WTC11 (cell line): ENCODE measurements around the gene ZBTB47. TPM values are rescaled to one million over a fixed set of nuclear protein-coding genes. Genes with fewer than 3 reads are reported as not detected.

Source experiments
- ATAC-seq: fragments of 200-7000 bp; cut with Tn5 transposase; 2 replicates; pipeline ENCODE4 v1.10.0; 2021; ENCODE audit warnings: mild to moderate bottlenecking, moderate library complexity
- CTCF ChIA-PET: fragments of 300-600 bp; sonication (Branson Sonifier 250); formaldehyde crosslinking; loops from one replicate; lab custom pipeline; 2021; ENCODE audit warnings: antibody characterized with exemption; lab: Charles Lee
- POLR2A ChIA-PET: fragments of 350-600 bp; sonication (Branson Sonifier 250); formaldehyde crosslinking; loops from one replicate; lab custom pipeline; 2021; ENCODE audit warnings: antibody characterized with exemption; lab: Charles Lee
- DNase-seq: peaks from one replicate; pipeline ENCODE4 v3.0.0; 2021; ENCODE audit warnings: low spot score
- H3K27ac Mint-ChIP-seq: 2 replicates; pipeline ENCODE4 v1.8.0; 2021; ENCODE audit warnings: mixed read lengths
- H3K27me3 Mint-ChIP-seq: 2 replicates; pipeline ENCODE4 v1.8.0; 2021; ENCODE audit warnings: low read depth, mild to moderate bottlenecking, moderate library complexity, mixed read lengths
- H3K36me3 Mint-ChIP-seq: 2 replicates; pipeline ENCODE4 v1.8.0; 2021; ENCODE audit warnings: mixed read lengths
- H3K4me1 Mint-ChIP-seq: 2 replicates; pipeline ENCODE4 v1.8.0; 2022; ENCODE audit warnings: mixed read lengths
- H3K4me3 Mint-ChIP-seq: 2 replicates; pipeline ENCODE4 v1.8.0; 2021; ENCODE audit warnings: mild to moderate bottlenecking, moderate library complexity, mixed read lengths
- H3K9me3 Mint-ChIP-seq: 2 replicates; pipeline ENCODE4 v1.8.0; 2021; ENCODE audit warnings: mixed read lengths
- AR ChIP-seq: fragments of 250-450 bp; sonication (Bioruptor Pico); IDR thresholded peaks from 2 replicates; pipeline ENCODE4 v1.9.0; 2021; ENCODE audit warnings: mild to moderate bottlenecking
- ARID4B ChIP-seq: sonication (generic); formaldehyde crosslinking; IDR thresholded peaks from 2 replicates; pipeline ENCODE4 v1.8.0; 2023; ENCODE audit warnings: missing genetic modification reagents, mild to moderate bottlenecking, borderline replicate concordance
- ATF6 ChIP-seq: sonication (generic); formaldehyde crosslinking; IDR thresholded peaks from 2 replicates; pipeline ENCODE4 v1.8.1; 2023; ENCODE audit warnings: mild to moderate bottlenecking, missing genetic modification reagents
- E2F5 ChIP-seq: sonication (generic); formaldehyde crosslinking; IDR thresholded peaks from 2 replicates; pipeline ENCODE4 v1.8.1; 2022; ENCODE audit warnings: mild to moderate bottlenecking, moderate library complexity, missing genetic modification reagents
- ESRRA ChIP-seq: sonication (generic); formaldehyde crosslinking; IDR thresholded peaks from 2 replicates; pipeline ENCODE4 v1.8.1; 2022; ENCODE audit warnings: mild to moderate bottlenecking, missing genetic modification reagents, borderline replicate concordance
- IRF1 ChIP-seq: sonication (generic); formaldehyde crosslinking; IDR thresholded peaks from 2 replicates; pipeline ENCODE4 v1.8.0; 2023; ENCODE audit warnings: missing genetic modification reagents
- OVOL2 ChIP-seq: fragments of 250-450 bp; sonication (Bioruptor Pico); IDR thresholded peaks from 2 replicates; pipeline ENCODE4 v1.9.0; 2021; ENCODE audit warnings: mild to moderate bottlenecking, borderline replicate concordance
- PREB ChIP-seq: sonication (generic); formaldehyde crosslinking; IDR thresholded peaks from 2 replicates; pipeline ENCODE4 v1.8.1; 2022; ENCODE audit warnings: mild to moderate bottlenecking, missing genetic modification reagents, moderate library complexity, borderline replicate concordance
- USF2 ChIP-seq: sonication (generic); formaldehyde crosslinking; IDR thresholded peaks from 2 replicates; pipeline ENCODE4 v1.8.1; 2023; ENCODE audit warnings: mild to moderate bottlenecking, missing genetic modification reagents, moderate library complexity
- ZBTB43 ChIP-seq: sonication (generic); formaldehyde crosslinking; IDR thresholded peaks from 2 replicates; pipeline ENCODE4 v1.8.1; 2023; ENCODE audit warnings: mild to moderate bottlenecking, missing genetic modification reagents
- ZNF317 ChIP-seq: sonication (generic); formaldehyde crosslinking; IDR thresholded peaks from 2 replicates; pipeline ENCODE4 v1.8.1; 2023; ENCODE audit warnings: low read depth, mild to moderate bottlenecking, moderate library complexity, missing genetic modification reagents, borderline replicate concordance
- ZNF423 ChIP-seq: fragments of 250-450 bp; sonication (Bioruptor Pico); IDR thresholded peaks from 2 replicates; pipeline ENCODE4 v2.1.2; 2022; ENCODE audit warnings: mild to moderate bottlenecking, moderate library complexity
- total RNA-seq: library from RNA; stranded (reverse); gene quantifications from 3 replicates; pipeline ENCODE4 v1.2.3, GENCODE V29; 2021

ZBTB47 gene
- total RNA-seq, 1 experiment from 2014 or later = 5.2 TPM

GRCh38 chr3:42635111-42635510 is 18.4 kb upstream of the ZBTB47 start (continued):
- TF ChIP-seq PREB (CRISPR knock-in tag) = no peak

GRCh38 chr3:42637001-42637400 is 16.5 kb upstream of the ZBTB47 start:
- H3K9me3 Mint-ChIP-seq = no peaks in the 10 kb centered on the region
- no peak overlapping the region for H3K4me3 Mint-ChIP-seq
- TF ChIP-seq AR (CRISPR knock-in tag) = no peak
- no peak for TF ChIP-seq OVOL2
- no peak for TF ChIP-seq IRF1 (CRISPR knock-in tag)
- TF ChIP-seq ZNF423 (CRISPR knock-in tag) = no peak
- no peak for TF ChIP-seq ESRRA (CRISPR knock-in tag)
- TF ChIP-seq ATF6 (CRISPR knock-in tag) = no peak
- TF ChIP-seq PREB (CRISPR knock-in tag) = no peak
- ATAC-seq (no peak), DNase-seq (no peak)
- no peaks in the 10 kb centered on the region for H3K27me3 Mint-ChIP-seq
- peaks cover 39% of the 10 kb centered on the region for H3K36me3 Mint-ChIP-seq
- ChIA-PET POLR2A (no interaction called here), CTCF (interaction anchor here (1.0 kb wide), 1 partner anchor 23 kb away, joined by 3 read pairs; no protein-coding TSS in a partner anchor)
- H3K4me1 Mint-ChIP-seq = no peaks in the 10 kb centered on the region
- H3K27ac Mint-ChIP-seq = no peak overlapping the region

GRCh38 chr3:42638339-42638842 is 15.1 kb upstream of the ZBTB47 start:
- Mint-ChIP-seq H3K27ac (no peak overlapping the region), H3K27me3 (no peaks in the 10 kb centered on the region), H3K4me1 (no peaks in the 10 kb centered on the region), H3K36me3 (peaks cover 42% of the 10 kb centered on the region), H3K4me3 (no peak overlapping the region), H3K9me3 (no peaks in the 10 kb centered on the region)
- POLR2A ChIA-PET = no interaction called here
- CTCF ChIA-PET = no interaction called here
- no peak for ATAC-seq
- DNase-seq = no peak
- TF ChIP-seq AR (CRISPR knock-in tag) (no peak), ARID4B (CRISPR knock-in tag) (no peak), USF2 (CRISPR knock-in tag) (no peak), ZNF317 (CRISPR knock-in tag) (no peak), E2F5 (CRISPR knock-in tag) (no peak), ZBTB43 (no peak)
